ENCODE results near the gene KRTAP4-6. TPM values are rescaled to one million over a fixed set of nuclear protein-coding genes. Genes with fewer than 3 reads are reported as not detected.

KRTAP4-6 gene
- total and polyA plus RNA-seq, 2 experiments from 2014 or later = not detected

DNA sequence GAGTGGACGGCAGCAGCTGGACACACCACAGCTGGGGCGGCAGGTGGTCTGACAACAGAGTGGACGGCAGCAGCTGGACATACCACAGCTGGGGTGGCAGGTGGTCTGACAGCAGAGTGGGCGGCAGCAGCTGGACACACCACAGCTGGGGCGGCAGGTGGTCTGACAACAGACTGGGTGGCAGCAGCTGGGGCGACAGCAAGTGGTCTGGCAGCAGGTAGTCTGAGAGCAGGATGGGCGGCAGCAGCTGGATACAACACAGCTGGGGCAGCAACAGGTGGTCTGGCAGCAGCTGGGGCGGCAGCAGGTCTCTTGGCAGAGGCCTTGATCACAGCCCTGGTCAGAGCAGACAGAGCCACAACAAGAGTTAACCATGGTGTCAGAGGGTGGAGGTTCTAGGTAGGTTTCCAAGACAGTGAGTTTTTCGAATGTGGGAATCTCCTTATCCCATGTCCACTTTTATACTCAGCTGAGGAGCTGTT lies 44.2 kb upstream of the KRTAP4-6 start, which contains the start of gene KRTAP4-1:
Gene KRTAP4-1 (minus strand): TSS at position 432 of the 482 bp plus-strand sequence. CDS start 57 bp downstream, at position 375.
- Histone ChIP-seq H3K9me3 (ENCODE audit: low read depth) (no peaks in the 10 kb centered on the region), H3K4me3 (no peak within 1 kb of the TSS), H3K9me2 (replicated peaks; ENCODE audit: insufficient read depth) (no peaks in the 10 kb centered on the region), H3K4me1 (ENCODE audit: insufficient read depth) (peaks cover 3% of the 10 kb centered on the region), H3K36me3 (replicated peaks; ENCODE audit: insufficient read depth, low read depth) (no peaks in the 10 kb centered on the region), H3K4me2 (no peak within 1 kb of the TSS), H4K20me1 (ENCODE audit: insufficient read depth, poor library complexity, severe bottlenecking) (no peaks in the 10 kb centered on the region), H2AFZ (no peak within 1 kb of the TSS), H3K27me3 (peaks cover 22% of the 10 kb centered on the region), H3K27ac (no peak within 1 kb of the TSS), H3K79me2 (no peaks in the 10 kb centered on the region)
- no peak for TF ChIP-seq EZH2 (IDR thresholded peaks at IDR 0.05; ENCODE audit: borderline replicate concordance)
- no peak for TF ChIP-seq EZH2phosphoT487 (IDR thresholded peaks at IDR 0.05; ENCODE audit: low read depth, severe bottlenecking, unreplicated experiment)
- no peak for TF ChIP-seq CTCF (IDR thresholded peaks at IDR 0.05; ENCODE audit: poor library complexity)
- 70% methylated on average over 7 of the region's 9 CpGs for WGBS (ENCODE audit: low lambda C conversion rate, missing lambda C conversion rate)
- DNase-seq (ENCODE audit: low spot score) = no peak

GRCh38 chr17:41178843-41179616 lies 38.7 kb upstream of the KRTAP4-6 start:
- Histone ChIP-seq H3K27ac (no peak overlapping the region), H3K27me3 (peaks cover 17% of the 10 kb centered on the region), H3K9me3 (ENCODE audit: low read depth) (no peaks in the 10 kb centered on the region), H3K9me2 (replicated peaks; ENCODE audit: insufficient read depth) (no peaks in the 10 kb centered on the region), H3K4me3 (no peak overlapping the region), H2AFZ (no peak overlapping the region), H3K36me3 (replicated peaks; ENCODE audit: insufficient read depth, low read depth) (no peaks in the 10 kb centered on the region), H3K4me1 (ENCODE audit: insufficient read depth) (peaks cover 3% of the 10 kb centered on the region), H4K20me1 (ENCODE audit: insufficient read depth, poor library complexity, severe bottlenecking) (no peaks in the 10 kb centered on the region), H3K4me2 (no peak overlapping the region), H3K79me2 (no peaks in the 10 kb centered on the region)
- 100% methylated on average over 1 of the region's 1 CpG for WGBS (ENCODE audit: low lambda C conversion rate, missing lambda C conversion rate)
- DNase-seq (ENCODE audit: low spot score) = no peak
- TF ChIP-seq EZH2phosphoT487 (IDR thresholded peaks at IDR 0.05; ENCODE audit: low read depth, severe bottlenecking, unreplicated experiment) = no peak
- no peak for TF ChIP-seq CTCF (IDR thresholded peaks at IDR 0.05; ENCODE audit: poor library complexity)
- no peak for TF ChIP-seq EZH2 (IDR thresholded peaks at IDR 0.05; ENCODE audit: borderline replicate concordance)

GRCh38 chr17:41178341-41178740 lies 38.0 kb upstream of the KRTAP4-6 start:
- Histone ChIP-seq H3K36me3 (replicated peaks; ENCODE audit: insufficient read depth, low read depth) (no peaks in the 10 kb centered on the region), H3K4me2 (no peak overlapping the region), H4K20me1 (ENCODE audit: insufficient read depth, poor library complexity, severe bottlenecking) (no peaks in the 10 kb centered on the region), H3K9me3 (ENCODE audit: low read depth) (no peaks in the 10 kb centered on the region), H2AFZ (no peak overlapping the region), H3K27ac (no peak overlapping the region), H3K9me2 (replicated peaks; ENCODE audit: insufficient read depth) (no peaks in the 10 kb centered on the region), H3K4me1 (ENCODE audit: insufficient read depth) (peaks cover 3% of the 10 kb centered on the region), H3K27me3 (peaks cover 20% of the 10 kb centered on the region), H3K4me3 (no peak overlapping the region), H3K79me2 (no peaks in the 10 kb centered on the region)
- DNase-seq (ENCODE audit: low spot score) = no peak
- 94% methylated on average over 3 of the region's 3 CpGs for WGBS (ENCODE audit: low lambda C conversion rate, missing lambda C conversion rate)
- TF ChIP-seq EZH2 (IDR thresholded peaks at IDR 0.05; ENCODE audit: borderline replicate concordance) (no peak), EZH2phosphoT487 (IDR thresholded peaks at IDR 0.05; ENCODE audit: low read depth, severe bottlenecking, unreplicated experiment) (no peak), CTCF (IDR thresholded peaks at IDR 0.05; ENCODE audit: poor library complexity) (no peak)

All from hepatocyte (in vitro differentiated cells).